ENCODE data around the gene MAVS.
"Not testable (repeated sequence)": the region's sequence is repeated elsewhere in the genome, so short reads cannot be mapped to it uniquely, and the experiment has no call there.

The MAVS gene

DNA sequence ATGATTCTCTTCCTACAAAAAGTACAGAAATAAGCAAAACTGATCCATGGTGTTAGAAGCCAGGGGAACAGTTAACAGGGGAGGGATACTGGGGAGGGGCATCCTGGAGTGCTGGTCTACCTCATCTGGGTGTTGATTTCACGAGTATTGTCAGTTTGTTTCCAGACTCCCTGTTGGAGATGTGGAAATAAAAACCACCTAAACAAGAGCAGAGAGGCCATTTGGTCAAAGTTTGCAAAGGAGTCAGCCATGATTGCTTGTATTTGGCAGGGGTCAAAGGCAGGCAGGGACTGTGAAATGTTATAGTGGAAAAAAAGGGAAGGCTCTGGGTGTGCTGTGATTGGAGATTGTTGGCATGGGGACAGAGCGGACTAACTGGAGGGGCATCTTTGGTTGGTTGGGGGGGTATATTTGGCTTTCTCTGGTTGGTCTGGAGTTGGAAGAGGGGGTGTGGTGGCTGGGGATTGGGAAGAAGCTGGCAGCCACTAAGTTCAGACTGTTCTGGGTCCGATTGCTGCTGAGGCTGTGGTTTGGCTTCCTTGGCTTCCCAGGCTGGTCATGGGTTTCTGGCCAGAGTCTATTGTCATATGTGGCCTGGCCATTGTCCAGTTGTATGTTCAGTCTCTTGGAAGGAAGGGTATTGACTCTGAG is 27.7 kb downstream of the MAVS start:
- Histone ChIP-seq H3K27me3 (ENCODE audit: insufficient read depth, low read length) (no peaks in the 10 kb centered on the region), H3K27ac (ENCODE audit: low read length) (no peak overlapping the region), H3K4me3 (ENCODE audit: low read length) (no peak overlapping the region), H3K9ac (ENCODE audit: low read depth, low read length) (no peak overlapping the region), H3K9me3 (ENCODE audit: insufficient read depth, low read depth, low read length) (no peaks in the 10 kb centered on the region), H3K36me3 (ENCODE audit: insufficient read depth, low read depth, low read length) (peaks cover 11% of the 10 kb centered on the region; the same call in 1 of the 2 replicates), H3K4me1 (ENCODE audit: insufficient read depth, low read length) (no peaks in the 10 kb centered on the region)

DNA sequence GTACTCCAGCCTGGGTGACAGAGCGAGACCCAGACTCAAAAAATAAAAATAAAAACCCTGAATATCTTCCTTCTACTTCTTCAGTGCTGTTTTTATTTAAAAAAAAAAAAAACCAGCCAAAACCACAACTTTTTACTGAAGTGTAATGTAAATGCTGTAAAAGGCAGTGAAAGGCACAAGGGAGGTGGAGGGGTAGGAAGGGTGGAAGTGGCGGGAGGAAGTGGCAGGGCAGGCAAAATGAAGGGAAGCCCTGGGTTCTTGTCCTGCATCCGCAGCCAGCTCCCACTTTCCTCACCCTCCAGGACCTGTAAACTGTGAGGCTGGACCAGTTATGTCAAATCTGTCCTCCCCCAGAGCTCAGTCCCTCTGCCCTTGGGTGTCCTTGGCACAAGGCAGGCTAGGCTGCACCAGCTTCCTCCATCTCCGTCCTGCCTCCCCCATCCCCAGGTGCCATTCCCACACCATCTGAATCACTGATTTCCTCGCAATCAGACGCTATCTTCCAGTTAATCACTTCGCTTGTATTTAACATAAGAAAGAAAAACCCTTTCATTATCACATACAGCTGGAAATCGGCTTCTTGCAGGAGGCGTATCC is 28.8 kb downstream of the MAVS start:
- Histone ChIP-seq H3K4me3 (ENCODE audit: low read length) (no peak overlapping the region), H3K36me3 (ENCODE audit: insufficient read depth, low read depth, low read length) (peaks cover 11% of the 10 kb centered on the region; the same call in 1 of the 2 replicates), H3K27me3 (ENCODE audit: insufficient read depth, low read length) (no peaks in the 10 kb centered on the region), H3K27ac (ENCODE audit: low read length) (no peak overlapping the region), H3K9me3 (ENCODE audit: insufficient read depth, low read depth, low read length) (no peaks in the 10 kb centered on the region), H3K9ac (ENCODE audit: low read depth, low read length) (no peak overlapping the region), H3K4me1 (ENCODE audit: insufficient read depth, low read length) (no peaks in the 10 kb centered on the region)

DNA sequence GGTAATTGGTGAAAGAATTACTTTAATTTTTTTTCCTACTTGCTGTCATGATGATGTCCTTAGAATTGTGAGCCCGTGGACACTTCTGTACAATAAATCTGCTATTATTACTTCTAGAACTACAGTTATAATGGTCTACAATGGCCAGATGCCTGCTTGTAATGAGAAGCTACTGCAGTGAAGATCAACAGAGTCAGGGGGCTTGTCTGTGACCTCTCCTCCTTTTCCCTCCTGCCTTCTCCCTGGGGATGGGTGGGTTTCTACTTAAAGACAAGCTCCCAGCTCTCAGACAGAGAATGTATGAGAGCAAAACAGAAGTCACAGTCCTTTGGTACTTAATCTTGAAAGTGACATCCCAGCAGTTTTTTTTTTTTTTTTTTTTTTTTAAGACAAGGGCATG is 29.4 kb downstream of the MAVS start:
- Histone ChIP-seq H3K4me1 (ENCODE audit: insufficient read depth, low read length) (no peaks in the 10 kb centered on the region), H3K4me3 (ENCODE audit: low read length) (no peak overlapping the region), H3K36me3 (ENCODE audit: insufficient read depth, low read depth, low read length) (peaks cover 11% of the 10 kb centered on the region; the same call in 1 of the 2 replicates), H3K9me3 (ENCODE audit: insufficient read depth, low read depth, low read length) (no peaks in the 10 kb centered on the region), H3K9ac (ENCODE audit: low read depth, low read length) (no peak overlapping the region), H3K27ac (ENCODE audit: low read length) (no peak overlapping the region), H3K27me3 (ENCODE audit: insufficient read depth, low read length) (no peaks in the 10 kb centered on the region)

DNA sequence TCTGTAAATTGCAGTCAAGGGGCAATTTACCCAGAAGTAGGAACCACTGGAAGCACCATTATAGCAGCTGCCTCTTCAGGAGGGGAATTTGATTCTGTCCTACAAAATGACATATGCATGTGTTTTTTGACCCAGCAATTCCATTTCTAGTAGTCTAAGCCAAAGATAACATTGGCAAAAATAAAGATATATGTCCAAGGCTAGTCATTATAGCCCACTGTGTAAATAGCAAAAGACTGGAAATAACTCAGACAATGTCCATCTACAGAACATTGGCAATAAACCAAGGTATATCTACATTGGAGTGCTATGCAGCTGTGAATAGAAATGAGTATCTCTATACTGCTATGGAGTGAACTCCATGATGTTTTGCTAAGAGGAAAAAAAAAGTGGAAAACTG is 30.0 kb downstream of the MAVS start:
- H3K4me1 ChIP-seq (ENCODE audit: insufficient read depth, low read length), result no peaks in the 10 kb centered on the region
- peaks cover 11% of the 10 kb centered on the region; the same call in 1 of the 2 replicates for H3K36me3 ChIP-seq (ENCODE audit: insufficient read depth, low read depth, low read length)
- no peak overlapping the region for H3K9ac ChIP-seq (ENCODE audit: low read depth, low read length)
- no peaks in the 10 kb centered on the region for H3K9me3 ChIP-seq (ENCODE audit: insufficient read depth, low read depth, low read length)
- H3K27me3 ChIP-seq (ENCODE audit: insufficient read depth, low read length), result no peaks in the 10 kb centered on the region
- H3K4me3 ChIP-seq (ENCODE audit: low read length), result no peak overlapping the region
- H3K27ac ChIP-seq (ENCODE audit: low read length), result no peak overlapping the region

DNA sequence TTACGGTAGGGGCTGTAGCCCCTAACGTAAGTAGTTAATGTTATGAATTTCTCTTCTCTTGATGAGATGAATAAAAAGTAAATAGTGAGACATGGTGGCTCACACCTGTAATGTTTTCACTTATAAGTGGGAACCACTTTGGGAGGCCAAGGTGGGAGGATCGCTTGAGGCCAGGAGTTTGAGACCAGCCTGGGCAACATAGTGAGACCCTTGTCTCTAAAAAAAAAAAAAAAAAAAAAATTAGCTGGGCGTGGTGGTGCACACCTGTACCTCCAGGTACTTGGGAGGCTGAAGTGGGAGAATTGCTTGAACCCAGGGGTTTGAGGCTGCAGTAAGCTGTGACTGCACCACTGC is 32.3 kb downstream of the MAVS start:
- H3K4me3 ChIP-seq (ENCODE audit: low read length); H3K27me3 ChIP-seq (ENCODE audit: insufficient read depth, low read length); H3K27ac ChIP-seq (ENCODE audit: low read length): not testable (repeated sequence)

DNA sequence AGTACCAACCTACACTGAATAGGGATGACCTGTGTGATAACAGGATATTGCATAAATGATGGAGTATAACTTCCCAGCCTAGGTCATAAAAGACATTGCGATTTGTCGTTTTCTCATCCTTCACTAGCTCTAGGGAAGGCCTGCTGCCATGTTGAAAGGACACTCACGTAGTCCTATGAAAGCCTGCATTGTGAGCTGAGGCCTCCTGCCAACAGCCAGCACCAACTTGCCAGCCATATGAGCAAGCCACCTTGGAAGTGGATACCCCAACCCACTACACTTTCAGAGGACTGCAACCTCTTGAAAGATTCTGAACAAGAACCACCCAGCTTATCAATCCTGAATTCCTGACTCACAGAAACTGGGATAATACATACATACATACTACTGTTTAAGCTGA is 39.1 kb downstream of the MAVS start:
- H3K27ac ChIP-seq (ENCODE audit: low read length), result no peak overlapping the region
- no peak overlapping the region for H3K4me3 ChIP-seq (ENCODE audit: low read length)

More for the DNA sequence above, 32.3 kb downstream of the MAVS start:
- H3K36me3 ChIP-seq (ENCODE audit: insufficient read depth, low read depth, low read length); H3K9me3 ChIP-seq (ENCODE audit: insufficient read depth, low read depth, low read length); H3K9ac ChIP-seq (ENCODE audit: low read depth, low read length); H3K4me1 ChIP-seq (ENCODE audit: insufficient read depth, low read length): not testable (repeated sequence)

DNA sequence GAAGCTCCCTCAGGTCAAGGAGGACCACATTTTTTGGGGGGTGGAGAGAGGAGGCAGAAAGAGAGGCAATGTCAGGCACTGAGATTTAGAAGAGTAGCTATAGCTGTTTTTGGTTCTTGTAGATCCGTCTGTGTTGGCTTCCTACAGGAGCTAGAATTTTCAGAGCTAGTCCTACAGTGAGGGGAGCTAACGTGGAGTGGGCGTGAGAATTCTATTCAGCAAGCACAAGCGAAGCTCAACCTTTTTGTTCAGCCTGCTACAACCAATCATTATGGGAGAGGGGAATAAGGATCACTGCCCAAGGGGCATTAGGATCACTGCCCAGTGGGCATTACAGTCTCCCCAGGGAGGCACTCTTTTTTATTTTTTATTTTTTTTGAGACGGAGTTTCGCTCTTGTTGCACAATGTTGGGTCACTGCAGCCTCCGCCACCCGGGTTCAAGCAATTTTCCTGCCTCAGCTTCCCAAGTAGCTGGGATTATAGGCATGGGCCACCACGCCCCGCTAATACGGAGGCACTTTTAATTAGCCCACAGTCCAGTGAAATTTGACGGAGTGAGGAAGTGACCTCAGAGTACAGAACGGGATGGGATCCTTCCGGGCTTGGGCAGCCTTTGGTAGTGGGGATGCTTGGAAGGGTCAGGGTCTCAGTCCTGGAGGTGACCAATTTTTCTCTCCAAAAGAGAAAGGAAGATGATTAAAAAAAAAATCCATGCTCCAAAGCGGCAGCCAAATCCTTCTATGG is 41.4 kb downstream of the MAVS start:
- Histone ChIP-seq H3K9ac (ENCODE audit: low read depth, low read length) (peak overlapping the region; percentile 98; the same call in 1 of the 2 replicates), H3K36me3 (ENCODE audit: insufficient read depth, low read depth, low read length) (peaks cover 18% of the 10 kb centered on the region), H3K9me3 (ENCODE audit: insufficient read depth, low read depth, low read length) (no peaks in the 10 kb centered on the region), H3K4me1 (ENCODE audit: insufficient read depth, low read length) (peaks cover 16% of the 10 kb centered on the region), H3K4me3 (ENCODE audit: low read length) (peak overlapping the region; percentile 99), H3K27me3 (ENCODE audit: insufficient read depth, low read length) (no peaks in the 10 kb centered on the region), H3K27ac (ENCODE audit: low read length) (peak overlapping the region; percentile 85)

More for the DNA sequence above, 39.1 kb downstream of the MAVS start:
- Histone ChIP-seq H3K36me3 (ENCODE audit: insufficient read depth, low read depth, low read length) (no peaks in the 10 kb centered on the region; the same call in 1 of the 2 replicates), H3K27me3 (ENCODE audit: insufficient read depth, low read length) (no peaks in the 10 kb centered on the region), H3K9ac (ENCODE audit: low read depth, low read length) (no peak overlapping the region), H3K4me1 (ENCODE audit: insufficient read depth, low read length) (peaks cover 8% of the 10 kb centered on the region), H3K9me3 (ENCODE audit: insufficient read depth, low read depth, low read length) (no peaks in the 10 kb centered on the region)

DNA sequence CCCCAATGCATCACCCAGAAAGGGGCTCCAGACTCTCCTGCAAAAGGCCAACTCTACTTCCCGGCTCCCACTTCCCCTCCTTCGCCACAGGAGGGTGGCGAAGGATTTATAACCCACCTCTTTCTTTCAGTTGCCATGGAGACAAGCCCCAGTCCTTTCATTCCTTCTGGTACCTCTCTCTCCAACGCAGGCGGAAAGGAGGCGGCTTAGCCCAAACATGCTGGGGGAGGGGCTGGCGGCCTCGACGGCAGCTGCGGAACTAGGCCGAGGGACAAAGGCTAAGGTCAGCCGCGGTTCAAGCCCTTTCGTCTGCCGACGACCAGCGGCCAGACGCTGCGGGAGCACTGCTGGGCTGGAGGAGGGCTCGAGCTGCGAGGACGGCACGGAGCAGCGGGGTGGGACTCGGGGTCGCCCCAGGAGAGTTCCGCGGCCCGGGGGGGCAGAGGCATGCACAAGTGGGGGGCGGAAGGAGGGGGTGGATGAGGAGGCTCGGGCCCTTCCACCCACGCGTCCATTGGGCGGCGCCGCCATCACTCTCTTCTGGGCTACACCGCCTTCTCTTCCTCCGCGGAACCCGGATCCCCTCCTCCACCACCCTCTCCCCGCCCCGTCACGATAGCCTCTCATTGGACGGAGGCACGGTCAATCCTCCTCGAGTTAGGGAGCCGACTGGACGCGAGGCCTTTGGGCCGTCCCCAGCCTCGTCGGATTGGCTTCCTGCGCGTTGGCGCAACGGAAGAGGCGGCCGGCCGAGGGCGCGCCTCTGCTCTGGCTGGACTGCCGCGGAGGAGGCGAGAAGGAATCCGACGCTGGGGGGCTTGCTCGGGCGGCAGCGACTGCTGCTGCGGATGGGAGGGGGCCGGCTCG is 42.2 kb downstream of the MAVS start, which contains the start of gene PANK2:
Gene PANK2, plus strand, starts transcription at position 766 of the 867 bp plus-strand sequence.
- Histone ChIP-seq H3K4me3 (ENCODE audit: low read length) (peak within 1 kb of the TSS; percentile 99), H3K36me3 (ENCODE audit: insufficient read depth, low read depth, low read length) (peaks cover 25% of the 10 kb centered on the region), H3K27me3 (ENCODE audit: insufficient read depth, low read length) (no peaks in the 10 kb centered on the region), H3K9ac (ENCODE audit: low read depth, low read length) (peak within 1 kb of the TSS; percentile 98), H3K4me1 (ENCODE audit: insufficient read depth, low read length) (peaks cover 20% of the 10 kb centered on the region), H3K9me3 (ENCODE audit: insufficient read depth, low read depth, low read length) (no peaks in the 10 kb centered on the region), H3K27ac (ENCODE audit: low read length) (peak within 1 kb of the TSS; percentile 85)

DNA sequence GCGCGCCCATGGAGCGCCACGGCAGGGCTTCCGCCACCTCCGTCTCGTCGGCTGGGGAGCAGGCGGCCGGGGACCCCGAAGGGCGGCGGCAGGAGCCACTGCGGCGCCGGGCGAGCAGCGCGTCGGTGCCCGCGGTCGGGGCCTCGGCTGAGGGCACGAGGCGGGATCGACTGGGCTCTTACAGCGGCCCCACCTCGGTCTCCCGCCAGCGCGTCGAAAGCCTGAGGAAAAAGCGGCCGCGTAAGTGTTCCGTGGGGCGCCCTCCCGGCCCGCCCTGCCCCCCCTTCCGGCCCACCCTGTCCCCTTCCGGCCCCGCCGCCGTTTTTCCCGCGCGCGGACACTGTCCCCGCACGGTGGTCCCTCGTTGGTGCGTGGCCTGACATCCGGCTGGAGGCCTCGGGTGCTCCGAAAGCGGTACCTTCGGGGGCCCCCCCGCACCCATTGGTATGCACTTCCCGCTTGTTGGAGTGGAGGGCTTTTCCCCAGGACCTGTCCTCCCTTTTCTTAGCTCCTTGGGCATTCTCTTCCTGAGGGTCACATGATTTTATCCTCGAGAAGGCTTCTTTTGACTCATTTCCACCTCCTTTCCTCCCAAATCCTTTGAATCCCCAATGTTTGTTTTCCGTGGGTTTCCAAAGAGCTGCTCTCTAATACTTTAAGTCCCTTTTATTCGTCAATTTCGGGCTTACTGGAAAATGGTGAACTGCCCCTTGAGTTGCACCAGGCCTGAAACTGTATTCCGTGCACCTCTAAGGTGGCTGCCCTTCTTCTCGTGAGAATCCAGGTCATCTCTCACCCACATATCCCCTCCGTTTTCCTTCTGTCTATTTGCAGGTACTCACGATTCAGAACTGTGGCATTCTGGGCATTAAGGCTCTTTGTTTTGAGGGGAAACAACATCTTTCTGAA is 43.1 kb downstream of the MAVS start:
- H3K27me3 ChIP-seq (ENCODE audit: insufficient read depth, low read length), result no peaks in the 10 kb centered on the region
- H3K36me3 ChIP-seq (ENCODE audit: insufficient read depth, low read depth, low read length), result peaks cover 27% of the 10 kb centered on the region
- peaks cover 20% of the 10 kb centered on the region for H3K4me1 ChIP-seq (ENCODE audit: insufficient read depth, low read length)
- peak overlapping the region; percentile 98 for H3K9ac ChIP-seq (ENCODE audit: low read depth, low read length)
- H3K27ac ChIP-seq (ENCODE audit: low read length), result peak overlapping the region; percentile 80
- no peaks in the 10 kb centered on the region for H3K9me3 ChIP-seq (ENCODE audit: insufficient read depth, low read depth, low read length)
- H3K4me3 ChIP-seq (ENCODE audit: low read length), result peak overlapping the region; percentile 99

DNA sequence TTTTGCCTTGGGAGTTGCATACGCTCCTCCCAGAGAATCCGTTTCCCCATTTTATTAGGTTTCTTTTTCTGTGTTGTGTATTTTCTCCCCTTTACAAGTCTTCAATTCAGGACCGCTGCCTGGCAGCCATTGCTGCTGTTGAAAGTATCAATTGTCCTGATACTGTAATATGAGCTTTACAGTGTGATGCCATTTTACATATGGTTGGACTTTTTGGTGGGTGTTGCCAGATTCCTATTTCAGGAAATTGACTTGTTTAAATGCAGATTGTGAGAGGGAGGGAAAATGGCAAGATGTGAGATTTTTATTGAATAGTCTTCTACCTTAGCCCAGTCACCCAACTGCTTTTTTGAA is 43.7 kb downstream of the MAVS start:
- peak overlapping the region; percentile 80 for H3K27ac ChIP-seq (ENCODE audit: low read length)
- H3K9ac ChIP-seq (ENCODE audit: low read depth, low read length), result peak overlapping the region; percentile 98
- peak overlapping the region; percentile 99 for H3K4me3 ChIP-seq (ENCODE audit: low read length)
- H3K9me3 ChIP-seq (ENCODE audit: insufficient read depth, low read depth, low read length), result no peaks in the 10 kb centered on the region
- peaks cover 32% of the 10 kb centered on the region for H3K36me3 ChIP-seq (ENCODE audit: insufficient read depth, low read depth, low read length)
- H3K27me3 ChIP-seq (ENCODE audit: insufficient read depth, low read length), result no peaks in the 10 kb centered on the region
- peaks cover 20% of the 10 kb centered on the region for H3K4me1 ChIP-seq (ENCODE audit: insufficient read depth, low read length)

Measured in iPS-20b (cell line).